A673 (cell line): ENCODE data around the gene TBL3. TPM values are rescaled to one million over a fixed set of nuclear protein-coding genes. Genes with fewer than 3 reads are reported as not detected.

Source experiments
- BruUV-seq: library from RNA; stranded (reverse); fragments of 400-500 nt; replicated peaks from 2 replicates; lab custom pipeline; 2021; lab: Mats Ljungman, UMichigan
- CTCF ChIA-PET: fragments of 300-600 bp; sonication (Branson Sonifier 250); formaldehyde crosslinking; loops from one replicate; lab custom pipeline; 2022; ENCODE audit warnings: antibody characterized with exemption; lab: Charles Lee
- POLR2A ChIA-PET: fragments of 300-600 bp; sonication (Branson Sonifier 250); formaldehyde crosslinking; loops from one replicate; lab custom pipeline; 2022; ENCODE audit warnings: antibody characterized with exemption; ENCODE audit not compliant: low non-redundant PET; lab: Charles Lee
- DNase-seq: peaks from one replicate; pipeline ENCODE4 v3.0.0-alpha.2; 2015; ENCODE audit warnings: low spot score
- H3K27ac ChIP-seq: fragments of 200-600 bp; sonication (generic); 2 replicates; pipeline ENCODE4 v1.5.1; 2016; ENCODE audit warnings: mixed run types, low read depth, mild to moderate bottlenecking, mixed read lengths, antibody characterized with exemption, low read length; ENCODE audit not compliant: poor library complexity, severe bottlenecking
- H3K27me3 ChIP-seq: fragments of 200-600 bp; sonication (generic); replicated peaks from 2 replicates; pipeline ENCODE4 v1.6.1; 2017; ENCODE audit warnings: mixed run types, low read depth, mild to moderate bottlenecking, mixed read lengths, antibody characterized with exemption, low read length; ENCODE audit not compliant: insufficient read depth, poor library complexity
- H3K36me3 ChIP-seq: fragments of 200-600 bp; sonication (generic); 2 replicates; pipeline ENCODE4 v1.6.1; 2016; ENCODE audit warnings: mixed run types, mild to moderate bottlenecking, mixed read lengths, antibody characterized with exemption, low read length; ENCODE audit not compliant: insufficient read depth, poor library complexity, severe bottlenecking
- H3K4me1 ChIP-seq: fragments of 200-600 bp; sonication (generic); 2 replicates; pipeline ENCODE4 v1.6.1; 2017; ENCODE audit warnings: mixed run types, mild to moderate bottlenecking, mixed read lengths, antibody characterized with exemption, low read length; ENCODE audit not compliant: insufficient read depth, poor library complexity, severe bottlenecking
- H3K4me3 ChIP-seq: fragments of 200-600 bp; sonication (generic); 2 replicates; pipeline ENCODE4 v1.5.1; 2016; ENCODE audit warnings: low read depth, mixed run types, mild to moderate bottlenecking, mixed read lengths, low read length; ENCODE audit not compliant: poor library complexity, severe bottlenecking
- H3K9me3 ChIP-seq: fragments of 200-600 bp; sonication (generic); 2 replicates; pipeline ENCODE4 v1.6.1; 2016; ENCODE audit warnings: mixed run types, low read depth, mild to moderate bottlenecking, mixed read lengths, antibody characterized with exemption, low read length; ENCODE audit not compliant: poor library complexity, severe bottlenecking
- CTCF ChIP-seq: fragments of 300-800, 200-600 bp; sonication (generic); conservative IDR thresholded peaks from 2 replicates; pipeline ENCODE4 v1.5.1; 2017; ENCODE audit warnings: low read depth, mild to moderate bottlenecking, antibody characterized with exemption, low read length, moderate library complexity, mixed read lengths
- EZH2 ChIP-seq: fragments of 200-600 bp; sonication (generic); IDR thresholded peaks from 2 replicates; pipeline ENCODE4 v1.6.1; 2017; ENCODE audit warnings: borderline replicate concordance, low read depth, mild to moderate bottlenecking, mixed read lengths, antibody characterized with exemption, low read length; ENCODE audit not compliant: poor library complexity, severe bottlenecking
- intact Hi-C: fragments of 100-400 bp; cut with micrococcal nuclease; formaldehyde crosslinking; loops from one replicate; pipeline ENCODE4 v1.10.0; 2022; ENCODE audit not compliant: unreplicated experiment
- total RNA-seq: library from RNA; stranded (reverse); gene quantifications from 2 replicates; pipeline ENCODE4 v1.2.3, GENCODE V29; 2021

Gene TBL3
- total RNA-seq, 1 experiment from 2014 or later, result 58.4 TPM

GRCh38 chr16:1964506-1965395 is 7.1 kb upstream of the TBL3 start, which contains the start of gene RPS2:
TSS of gene RPS2 (minus strand) at chr16:1964826. CDS start at chr16:1964625, 201 bp downstream.
- Histone ChIP-seq H3K27ac (peak within 1 kb of the TSS; percentile 95), H3K4me1 (peaks cover 19% of the 10 kb centered on the region), H3K36me3 (peaks cover 27% of the 10 kb centered on the region), H3K27me3 (no peaks in the 10 kb centered on the region), H3K4me3 (peak within 1 kb of the TSS; percentile 88), H3K9me3 (no peaks in the 10 kb centered on the region)
- peak; percentile 99 for DNase-seq
- no TSS peak for BruUV-seq
- ChIA-PET POLR2A (interaction anchor here (0.6 to 1.1 kb wide), 8 partner anchors 14 to 495 kb away, joined by 3 to 17 read pairs (median 4); partner anchors contain the start of genes GFER and NOXO1), CTCF (interaction anchor here (0.7 kb wide), 1 partner anchor 47 kb away, joined by 7 read pairs; no protein-coding TSS in a partner anchor)
- TF ChIP-seq CTCF, result peak; percentile 3; the same call in 1 of the 2 replicates
- TF ChIP-seq EZH2, result no peak
- intact Hi-C loops, result no loop called here

GRCh38 chr16:1965396-1966001 is 6.4 kb upstream of the TBL3 start:
- BruUV-seq, result TSS peak; percentile 66
- intact Hi-C loops, result no loop called here
- Histone ChIP-seq H3K9me3 (no peaks in the 10 kb centered on the region), H3K36me3 (peaks cover 27% of the 10 kb centered on the region), H3K4me3 (peak overlapping the region; percentile 88), H3K27ac (peak overlapping the region; percentile 95), H3K4me1 (peaks cover 16% of the 10 kb centered on the region), H3K27me3 (no peaks in the 10 kb centered on the region)
- ChIA-PET POLR2A (interaction anchor here (0.6 to 1.1 kb wide), 2 partner anchors 13 to 16 kb away, joined by 3 to 4 read pairs; partner anchors contain the start of gene NOXO1), CTCF (interaction anchor here (0.5 kb wide), 1 partner anchor 175 kb away, joined by 3 read pairs; no protein-coding TSS in a partner anchor)
- DNase-seq, result no peak
- TF ChIP-seq CTCF (no peak), EZH2 (no peak)

- TF ChIP-seq EZH2 (no peak), CTCF (no peak)
- Histone ChIP-seq H3K4me3 (peak within 1 kb of the TSS; percentile 88), H3K9me3 (no peaks in the 10 kb centered on the region), H3K4me1 (peaks cover 13% of the 10 kb centered on the region), H3K27me3 (no peaks in the 10 kb centered on the region), H3K27ac (peak within 1 kb of the TSS; percentile 95), H3K36me3 (peaks cover 27% of the 10 kb centered on the region)
- no peak for DNase-seq
- BruUV-seq, result no TSS peak
- intact Hi-C loops, result no loop called here
- ChIA-PET POLR2A (interaction anchor here (0.6 kb wide), 1 partner anchor 1243 kb away, joined by 3 read pairs; no protein-coding TSS in a partner anchor), CTCF (interaction anchor here (0.5 kb wide), 1 partner anchor 174 kb away, joined by 3 read pairs; no protein-coding TSS in a partner anchor)
Measured at GRCh38 chr16:1966460-1966859, 5.4 kb upstream of the TBL3 start, which contains the start of gene RNF151. TSS of gene RNF151 (plus strand) at chr16:1966856. CDS start at chr16:1966882, 26 bp downstream.
